HG02870 (cell line): Measurements from ENCODE around the gene RNF212B.
"Not testable (repeated sequence)": the region's sequence is repeated elsewhere in the genome, so short reads cannot be mapped to it uniquely, and the experiment has no call there.

ENCODE experiments used
- ATAC-seq: cut with Tn5 transposase; IDR thresholded peaks from one replicate; pipeline ENCODE4 v1.9.1; 2021; ENCODE audit warnings: mild to moderate bottlenecking, moderate library complexity; ENCODE audit not compliant: unreplicated experiment

Gene RNF212B

DNA sequence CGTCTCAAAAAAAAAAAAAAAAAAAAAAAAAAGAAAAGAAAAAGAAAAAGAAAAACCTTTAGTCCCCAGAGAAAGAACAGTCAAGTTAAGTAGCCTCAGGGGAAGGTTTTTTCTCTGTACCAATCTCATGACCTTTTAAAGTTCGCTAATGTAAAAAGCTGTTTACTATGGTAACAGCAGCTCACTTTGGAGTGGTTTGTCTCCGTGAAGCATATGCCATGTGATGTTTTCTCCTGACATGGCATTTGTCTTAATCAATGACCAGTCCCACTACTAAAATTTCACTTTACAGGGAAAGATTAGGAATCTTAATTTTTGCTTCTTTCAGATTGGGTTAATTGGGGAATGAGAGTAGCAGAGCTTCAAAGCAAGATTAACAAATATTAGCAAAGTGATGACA lies 4.3 kb downstream of the RNF212B start:
- no peak for ATAC-seq

DNA sequence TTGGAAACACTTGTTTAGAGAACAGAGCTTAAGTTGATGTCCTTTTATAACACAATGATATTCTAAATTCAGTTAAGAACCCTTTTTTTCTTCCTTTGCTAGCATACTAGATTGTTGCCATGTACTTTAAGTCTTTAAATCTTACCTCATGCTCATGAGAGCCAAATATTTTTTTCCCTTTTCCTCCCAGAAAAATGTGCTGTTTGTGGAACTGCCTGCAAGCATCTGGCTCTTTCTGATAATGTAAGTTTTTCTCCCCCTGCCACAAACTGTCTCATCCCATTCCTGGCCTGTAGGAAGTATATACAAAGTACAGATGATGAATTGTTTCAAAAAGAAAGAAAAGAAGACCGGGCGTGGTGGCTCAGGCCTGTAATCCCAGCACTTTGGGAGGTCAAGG lies 5.3 kb downstream of the RNF212B start:
- no peak for ATAC-seq

DNA sequence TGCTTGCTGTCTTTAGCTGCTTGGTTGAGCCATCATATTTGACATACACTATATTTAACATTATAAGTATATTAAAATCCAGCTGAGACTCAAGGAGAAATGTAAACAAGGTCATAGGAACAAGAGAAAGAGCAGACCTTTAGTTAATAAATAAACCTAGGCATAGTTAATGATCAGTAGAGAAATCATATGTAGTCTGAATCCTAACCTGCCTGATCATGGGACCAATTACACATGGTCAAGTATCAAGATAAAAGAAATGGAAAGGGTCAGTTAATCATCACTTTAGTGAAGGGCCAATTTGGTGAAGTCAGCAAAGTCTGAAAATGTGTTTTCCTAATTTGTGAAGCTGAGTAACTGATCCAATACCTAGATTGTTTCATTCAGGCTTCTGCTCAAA lies 7.5 kb downstream of the RNF212B start:
- no peak for ATAC-seq

DNA sequence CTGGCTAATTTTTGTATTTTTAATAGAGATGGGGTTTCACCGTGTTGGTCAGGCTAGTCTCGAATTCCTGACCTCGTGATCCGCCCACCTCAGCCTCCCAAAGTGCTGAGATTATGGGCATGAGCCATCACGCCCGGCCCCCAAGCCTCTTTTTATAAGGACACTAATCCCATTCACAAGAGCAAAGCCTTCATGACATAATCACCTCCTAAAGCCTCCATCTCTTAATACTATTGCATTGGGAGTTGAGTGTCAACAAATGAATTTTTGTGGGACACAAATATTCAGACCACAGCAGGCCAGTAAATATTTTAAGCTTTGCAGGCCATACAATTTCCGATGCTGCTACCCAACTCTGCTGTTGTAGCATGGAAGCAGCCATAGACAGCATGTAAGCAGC lies 10.9 kb downstream of the RNF212B start:
- no peak for ATAC-seq

DNA sequence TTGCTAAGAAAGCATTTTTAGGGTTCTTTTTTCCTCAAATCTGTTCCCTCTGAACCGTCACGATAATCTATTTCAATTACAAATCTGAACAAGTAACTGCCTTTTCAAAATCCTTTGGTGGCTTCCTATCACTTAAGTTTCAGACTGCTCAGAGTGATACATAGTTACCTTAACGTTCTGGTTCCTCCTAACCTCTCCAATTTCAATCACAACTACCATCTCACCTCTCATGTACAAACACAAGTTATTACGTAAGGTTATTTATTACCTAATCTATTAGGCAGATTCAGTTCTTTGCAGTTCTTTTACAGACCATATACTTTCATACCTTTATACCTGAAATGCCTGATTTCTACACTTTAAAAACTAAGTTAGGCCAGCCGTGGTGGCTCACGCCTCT lies 12.1 kb downstream of the RNF212B start:
- ATAC-seq = no peak

DNA sequence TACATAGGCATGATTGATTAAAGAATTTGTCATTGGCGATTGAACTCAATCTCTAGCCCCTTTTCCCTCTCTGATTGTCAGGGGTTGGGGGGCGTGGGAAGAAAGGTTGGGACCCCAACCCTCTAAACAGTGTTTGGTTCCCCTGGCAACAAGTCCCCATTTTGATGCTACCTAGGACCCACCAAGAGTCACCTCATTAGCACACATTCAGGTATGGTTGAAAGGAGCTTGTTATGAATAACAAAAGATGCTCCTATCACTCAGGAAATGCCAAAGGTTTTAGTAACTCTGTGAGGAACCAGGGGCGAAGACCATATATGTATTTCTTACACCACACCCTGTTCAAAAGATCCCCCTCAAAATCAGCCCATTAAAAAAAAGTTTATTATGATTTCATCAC lies 14.3 kb downstream of the RNF212B start:
- ATAC-seq = no peak

DNA sequence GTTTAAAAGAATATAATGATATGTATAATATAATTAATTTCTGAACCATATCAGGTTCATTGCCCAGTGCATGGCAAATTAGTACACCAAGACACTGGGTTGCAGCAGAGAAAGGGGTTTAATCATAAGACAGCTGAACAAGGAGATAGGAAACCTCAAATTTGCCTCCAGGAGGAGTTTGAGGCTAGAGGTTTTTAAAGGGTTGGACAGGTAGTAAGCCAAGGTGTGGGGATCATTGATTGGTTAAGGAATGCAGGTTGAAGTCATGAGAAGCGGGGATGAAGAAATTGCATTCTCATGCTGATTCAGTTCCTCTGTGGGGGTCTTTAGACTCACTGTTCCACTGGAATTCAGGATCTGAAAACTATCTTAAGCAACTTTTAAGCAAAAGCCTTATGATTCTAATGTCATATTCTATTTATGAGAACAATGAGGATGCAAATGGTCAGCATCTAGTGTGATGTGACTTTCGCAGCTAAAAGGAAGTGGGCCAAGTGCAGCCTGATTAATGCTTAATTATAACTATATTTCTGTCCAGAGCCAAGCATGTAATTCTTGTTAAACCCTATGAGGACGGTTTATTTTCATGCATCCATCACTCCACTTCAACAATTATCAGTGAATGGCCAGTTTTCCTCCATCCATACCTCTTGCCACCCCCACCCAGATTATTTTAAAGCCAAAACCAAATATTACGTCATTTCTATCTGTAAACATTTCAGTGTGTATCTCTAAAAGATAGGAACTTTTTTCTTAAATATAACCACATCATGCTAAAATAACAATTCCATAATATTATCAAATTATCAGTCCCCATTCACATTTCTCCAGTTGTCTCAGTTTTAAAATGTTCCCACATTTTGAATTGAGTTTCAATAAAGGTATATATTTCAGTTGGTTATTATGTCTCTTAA lies 14.9 kb downstream of the RNF212B start:
- ATAC-seq = no peak

DNA sequence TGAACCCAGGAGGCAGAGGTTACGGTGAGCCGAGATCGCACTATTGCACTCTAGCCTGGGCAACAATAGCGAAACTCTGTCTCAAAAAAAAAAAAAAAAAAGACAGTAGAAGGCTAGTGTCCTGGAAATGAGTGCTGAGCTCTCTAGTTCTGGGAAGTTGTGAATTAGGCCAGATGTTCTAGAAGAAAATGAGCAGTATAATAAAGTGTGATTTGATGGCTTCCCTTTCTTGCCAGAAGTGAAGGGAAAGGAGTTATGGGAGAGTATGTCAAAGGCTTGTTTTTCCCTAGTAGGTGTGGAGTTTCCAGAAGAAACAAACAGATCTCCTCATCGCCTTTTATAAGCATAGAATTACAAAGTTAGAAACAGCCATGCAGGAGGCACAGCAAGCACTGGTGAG lies 20.5 kb downstream of the RNF212B start:
- ATAC-seq = no peak

DNA sequence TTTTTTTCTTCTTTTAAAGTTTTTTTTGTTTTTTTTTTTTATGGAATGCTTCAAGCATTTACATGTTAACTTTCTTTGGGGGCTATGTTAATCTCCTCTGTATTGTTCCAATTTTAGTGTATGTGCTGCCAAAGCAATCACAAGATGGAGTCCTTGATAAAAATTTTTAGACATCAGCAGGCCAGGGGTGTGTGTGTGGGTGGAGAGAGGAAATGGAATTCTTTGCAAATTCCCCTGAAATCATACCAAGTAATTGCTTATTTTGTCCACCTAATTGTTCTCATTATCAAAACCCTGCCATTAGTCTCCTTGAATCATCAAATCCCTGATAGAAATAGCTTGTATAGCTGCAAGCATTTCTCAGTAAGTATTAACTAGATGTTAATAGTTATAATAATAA lies 21.7 kb downstream of the RNF212B start:
- no peak for ATAC-seq

DNA sequence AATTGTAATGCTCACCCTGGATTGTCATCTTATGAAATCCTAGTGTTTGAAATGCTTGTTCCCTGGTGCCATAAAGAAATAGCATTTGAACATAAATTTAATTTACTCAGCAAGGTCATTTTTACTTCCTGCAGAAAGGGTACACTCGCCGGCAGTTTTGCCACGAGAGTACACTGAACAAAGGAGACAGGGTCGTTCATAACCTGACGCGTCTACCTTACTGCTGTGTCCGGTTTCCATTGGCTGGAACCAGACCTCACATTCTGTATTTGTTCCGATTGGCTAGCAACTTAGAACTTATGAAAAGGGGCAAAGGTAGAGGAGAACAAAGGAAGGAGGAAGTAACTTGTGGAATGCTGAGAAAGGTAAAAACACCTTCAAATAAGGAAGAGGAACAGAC lies 23.1 kb downstream of the RNF212B start:
- not testable (repeated sequence) for ATAC-seq

DNA sequence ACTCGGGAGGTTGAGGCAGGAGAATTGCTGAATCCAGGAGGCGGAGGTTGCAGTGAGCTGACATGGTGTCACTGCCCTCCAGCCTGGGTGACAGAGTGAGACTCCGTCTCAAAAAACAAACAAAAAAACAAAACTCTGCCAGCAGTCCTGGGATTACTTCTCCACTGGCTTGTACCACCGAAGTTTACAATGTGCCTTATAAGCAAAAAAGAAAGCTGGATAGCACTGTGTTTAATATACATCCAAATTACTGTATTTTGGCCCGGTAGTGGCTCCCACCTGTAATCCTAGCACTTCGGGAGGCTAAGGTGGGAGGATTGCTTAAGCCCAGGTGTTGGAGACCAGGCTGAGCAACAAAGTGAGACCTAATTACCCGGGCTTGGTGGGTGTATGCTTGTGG lies 31.5 kb downstream of the RNF212B start:
- no peak for ATAC-seq

DNA sequence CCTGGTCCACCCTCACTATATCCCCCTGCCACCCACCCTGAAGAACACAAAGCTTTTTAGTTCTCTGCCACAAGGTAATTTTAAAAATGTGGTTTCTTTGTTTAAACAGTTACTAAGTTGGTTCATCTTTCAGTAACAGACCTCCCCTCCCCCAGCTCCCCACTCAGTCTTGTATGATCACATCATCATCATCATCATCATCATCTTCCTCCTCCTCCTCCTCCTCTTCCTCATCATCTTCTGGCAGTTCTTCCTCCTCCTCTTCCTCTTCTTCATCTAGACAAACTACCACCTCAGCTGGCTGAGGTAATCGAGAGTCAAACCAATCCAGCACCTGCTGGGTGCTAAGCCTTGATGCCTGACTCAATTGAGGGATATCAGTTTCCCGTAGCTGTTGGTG lies 37.7 kb downstream of the RNF212B start:
- no peak for ATAC-seq

DNA sequence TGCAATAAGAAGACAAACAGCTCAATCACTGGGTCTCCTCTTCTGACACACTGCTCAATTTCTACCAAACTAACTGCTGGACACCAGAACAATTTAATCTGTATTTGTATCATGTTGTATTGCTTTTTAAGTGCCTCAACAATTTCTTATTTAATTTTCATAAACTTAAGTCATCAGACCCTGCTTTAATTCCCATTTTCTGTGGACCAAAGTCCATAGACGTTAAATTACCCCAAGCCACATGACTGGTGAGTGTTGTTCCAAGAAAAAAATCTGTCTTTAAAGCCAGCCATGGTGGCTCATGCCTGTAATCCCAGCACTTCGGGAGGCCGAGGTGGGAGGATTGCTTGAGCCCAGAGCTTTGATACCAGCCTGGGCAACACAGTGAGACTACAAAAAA lies 39.5 kb downstream of the RNF212B start:
- no peak for ATAC-seq

DNA sequence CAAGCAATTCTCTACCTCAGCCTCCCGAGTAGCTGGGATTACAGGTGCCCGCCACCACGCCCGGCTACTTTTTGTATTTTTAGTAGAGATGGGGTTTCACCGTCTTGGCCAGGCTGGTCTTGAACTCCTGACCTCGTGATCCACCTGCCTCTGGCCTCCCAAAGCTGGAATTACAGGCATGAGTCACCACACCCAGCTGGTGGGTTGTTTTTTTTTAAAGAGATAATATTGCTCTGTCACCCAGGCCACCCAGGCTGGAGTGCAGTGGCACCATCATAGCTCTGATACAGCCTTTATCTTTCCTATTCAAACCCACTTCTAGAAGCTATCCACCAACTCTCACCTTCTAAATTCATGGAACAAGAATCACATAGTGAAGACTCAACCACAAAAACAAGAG lies 40.2 kb downstream of the RNF212B start:
- not testable (repeated sequence) for ATAC-seq

DNA sequence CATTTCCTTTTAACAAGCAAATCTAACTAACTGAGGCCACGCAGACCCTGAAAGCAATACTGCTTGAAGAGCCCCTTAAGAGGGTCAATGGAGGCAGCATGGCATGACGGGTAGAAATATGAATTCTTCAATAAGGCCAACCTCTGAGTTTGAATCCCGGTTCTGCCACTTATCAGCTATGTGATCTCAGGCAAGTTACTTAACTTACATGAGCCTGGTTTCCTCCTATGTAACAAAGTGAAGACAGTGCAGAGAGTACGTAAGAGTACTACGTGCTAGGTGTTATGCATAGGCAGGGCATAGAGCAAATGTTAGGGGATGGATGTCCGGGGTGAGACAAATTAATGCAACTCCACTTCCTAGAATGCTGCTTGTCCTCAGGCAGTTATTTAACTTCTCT lies 43.5 kb downstream of the RNF212B start:
- ATAC-seq = no peak

DNA sequence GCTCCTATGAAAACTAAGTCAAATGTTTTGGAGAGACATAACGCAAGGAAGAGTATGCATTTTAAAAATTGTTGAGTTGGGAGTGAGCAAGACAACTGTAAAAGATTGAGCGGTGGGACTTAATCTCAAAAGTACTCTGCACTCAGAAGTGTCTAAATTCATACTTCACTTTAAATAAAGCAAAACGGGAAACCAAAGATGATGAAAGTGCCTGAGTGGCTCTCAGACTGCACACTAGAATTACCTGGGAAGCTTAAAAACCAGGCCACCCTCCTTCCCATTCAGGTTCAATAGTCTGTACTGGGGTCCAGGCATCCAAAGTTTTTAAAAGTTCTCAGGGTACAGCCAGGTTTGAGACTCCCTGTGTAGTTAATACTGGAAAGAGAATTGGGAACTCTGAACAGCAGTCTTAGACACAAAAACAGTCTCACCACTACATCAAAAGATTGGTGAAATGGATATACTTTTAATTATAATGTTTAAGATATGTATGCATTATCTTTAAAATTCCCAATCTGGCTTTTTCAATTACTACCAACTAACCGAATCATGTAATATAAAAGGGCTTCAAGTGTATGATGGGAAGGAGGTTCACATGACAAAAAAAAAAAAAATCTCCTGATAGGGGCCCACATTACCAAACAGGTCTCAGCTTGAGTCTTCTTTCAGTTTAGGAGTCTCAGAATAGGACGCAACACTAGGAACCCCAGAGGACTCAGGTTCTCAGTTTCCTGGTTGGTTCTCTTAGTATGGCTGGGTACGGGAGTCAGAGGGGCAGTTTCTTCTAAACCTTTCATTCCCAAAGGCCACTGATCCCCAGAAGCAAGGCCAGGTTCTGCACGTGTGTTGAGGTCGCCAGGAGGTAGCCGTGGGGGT lies 47.2 kb downstream of the RNF212B start:
- no peak for ATAC-seq

DNA sequence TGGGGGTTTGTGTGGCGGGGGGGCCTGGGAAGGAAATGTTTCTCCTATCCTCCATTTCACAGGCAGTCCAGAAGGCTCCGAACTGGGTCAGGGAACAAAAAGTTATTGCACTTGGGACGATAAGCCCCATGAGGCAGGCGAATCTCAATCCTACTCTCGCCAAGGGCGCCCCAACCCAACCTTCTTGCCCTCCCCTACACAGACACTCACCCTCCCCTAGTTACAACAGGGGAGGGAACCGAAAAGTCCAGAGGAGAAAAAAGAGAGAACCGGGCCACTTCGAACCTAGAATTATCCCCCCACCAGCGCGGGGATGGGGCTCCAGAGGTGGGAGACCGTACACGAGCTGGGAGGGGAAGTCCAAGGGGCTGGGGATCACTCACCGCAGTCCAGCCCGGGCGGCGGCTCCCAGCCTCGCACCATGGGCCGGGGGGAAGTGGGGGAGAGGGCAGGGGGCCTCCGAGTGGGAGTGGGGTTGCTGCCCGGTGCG lies 47.8 kb downstream of the RNF212B start:
- ATAC-seq = peak; percentile 17

DNA sequence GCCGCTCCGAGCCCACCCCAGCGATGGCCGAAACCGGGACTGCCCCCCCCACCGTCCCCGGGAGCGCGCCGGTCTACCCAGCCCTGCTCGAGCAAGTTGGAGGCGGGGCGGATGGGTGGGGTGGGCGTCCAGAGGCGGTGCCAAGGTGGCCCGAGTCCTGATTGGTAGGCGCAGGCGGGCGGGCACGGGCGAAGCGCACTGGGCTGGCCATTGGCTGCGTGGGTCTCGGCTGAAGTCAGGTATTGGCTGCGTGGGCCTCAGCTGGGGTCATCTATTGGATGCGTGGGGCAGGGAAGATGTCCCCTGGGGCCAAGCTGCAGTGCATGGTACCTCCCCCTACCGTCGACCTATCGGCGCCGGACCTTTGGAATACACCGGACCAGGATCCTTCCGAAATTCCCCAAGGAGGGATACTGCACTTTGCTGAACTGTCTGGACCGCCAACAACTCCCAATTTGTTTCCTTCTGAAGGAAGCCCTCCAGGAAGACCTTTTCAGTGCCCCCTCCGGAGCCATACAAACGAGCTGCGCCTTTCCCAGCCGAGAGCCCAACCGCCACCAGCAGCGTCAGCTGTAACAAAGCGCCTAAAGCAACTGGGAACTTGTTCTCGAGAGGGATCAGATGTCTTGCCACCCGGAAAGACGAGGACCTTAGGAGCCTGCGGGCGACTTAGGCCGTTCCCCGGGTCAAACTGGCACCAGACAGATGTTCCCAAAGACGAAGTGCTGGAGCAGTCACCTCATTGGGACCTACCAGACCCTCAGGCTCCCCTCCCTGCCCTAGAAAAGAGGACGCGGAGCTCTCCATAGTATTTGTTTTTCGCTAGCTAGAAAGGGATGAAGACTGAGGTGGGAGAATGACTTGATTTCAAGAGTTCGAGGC lies 48.5 kb downstream of the RNF212B start, which contains the start of gene HOMEZ:
HOMEZ (minus strand) TSS at position 113 of the 882 bp plus-strand sequence. CDS start 180 bp downstream, outside the sequence.
- peak; percentile 98 for ATAC-seq

DNA sequence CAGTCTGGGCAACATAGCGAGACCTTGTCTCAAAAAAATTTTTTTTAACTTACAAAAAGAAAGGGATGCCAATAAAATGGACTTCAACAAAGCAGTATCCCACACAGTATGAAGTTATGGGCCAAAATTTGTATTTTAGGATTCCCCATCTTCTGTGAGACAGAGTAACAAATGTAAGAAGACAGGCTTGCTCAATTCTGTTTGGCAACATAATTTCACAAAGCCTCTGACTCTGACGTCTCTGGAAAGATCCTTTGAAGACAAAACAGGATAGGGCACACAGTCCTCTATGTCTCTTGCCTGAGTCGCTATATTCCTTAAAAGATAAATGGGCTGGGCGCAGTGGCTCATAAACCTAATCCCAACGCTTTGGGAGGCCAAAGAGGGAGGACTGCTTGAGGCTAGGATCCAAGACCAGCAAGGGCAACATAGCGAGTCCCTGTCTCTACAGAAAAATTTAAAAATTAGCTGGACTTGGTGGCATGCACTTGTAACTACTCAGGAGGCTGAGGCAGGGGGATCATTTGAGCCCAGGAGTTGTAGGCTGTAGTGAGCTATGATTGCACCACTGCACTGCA lies 49.3 kb downstream of the RNF212B start:
- no peak for ATAC-seq
